ENCODE results near the gene GARIN5A.

GRCh38 chr19:50462970-50463369 lies 13.7 kb downstream of the GARIN5A start:
- TF ChIP-seq CTCF (IDR thresholded peaks at IDR 0.05 in 8 of 11, conservative IDR thresholded peaks at IDR 0.05 in 3 of 11) (no peak), POLR2A (IDR thresholded peaks at IDR 0.05) (no peak)
